ACC112 (cell line): ENCODE data around the gene ST8SIA6.

Source experiments
- H2AFZ ChIP-seq: fragments of 200-600 bp; sonication (generic); one replicate; pipeline ENCODE4 v1.6.0; 2017; ENCODE audit warnings: antibody characterized with exemption, low read length; ENCODE audit not compliant: unreplicated experiment
- H3K27ac ChIP-seq: fragments of 200-600 bp; sonication (generic); 2 replicates; pipeline ENCODE4 v1.5.1; 2014; ENCODE audit warnings: low read depth, mild to moderate bottlenecking, antibody characterized with exemption, low read length, moderate library complexity
- H3K27me3 ChIP-seq: fragments of 200-600 bp; sonication (generic); 2 replicates; pipeline ENCODE4 v1.6.1; 2014; ENCODE audit warnings: mild to moderate bottlenecking, antibody characterized with exemption, low read length, moderate library complexity, mixed read lengths; ENCODE audit not compliant: insufficient read depth
- H3K36me3 ChIP-seq: fragments of 200-600 bp; sonication (generic); 2 replicates; pipeline ENCODE4 v1.6.1; 2016; ENCODE audit warnings: mild to moderate bottlenecking, antibody characterized with exemption, low read length, moderate library complexity, mixed read lengths; ENCODE audit not compliant: insufficient read depth
- H3K4me1 ChIP-seq: fragments of 200-600 bp; sonication (generic); one replicate; pipeline ENCODE4 v1.6.1; 2016; ENCODE audit warnings: low read length, mixed read lengths; ENCODE audit not compliant: insufficient read depth, unreplicated experiment, control insufficient read depth
- H3K4me3 ChIP-seq: fragments of 200-600 bp; sonication (generic); 2 replicates; pipeline ENCODE4 v1.5.1; 2014; ENCODE audit warnings: mild to moderate bottlenecking, low read depth, low read length
- H3K79me2 ChIP-seq: fragments of 200-600 bp; sonication (generic); one replicate; pipeline ENCODE4 v1.6.0; 2016; ENCODE audit warnings: low read length; ENCODE audit not compliant: control insufficient read depth, unreplicated experiment, insufficient read depth

The ST8SIA6 gene

GRCh38 chr10:17365402-17365801 lies 89.0 kb downstream of the ST8SIA6 start:
- H3K36me3 ChIP-seq: no peaks in the 10 kb centered on the region
- no peaks in the 10 kb centered on the region for H3K4me1 ChIP-seq
- no peaks in the 10 kb centered on the region for H3K79me2 ChIP-seq
- H3K4me3 ChIP-seq: no peak overlapping the region
- no peak overlapping the region for H2AFZ ChIP-seq
- no peaks in the 10 kb centered on the region for H3K27me3 ChIP-seq
- no peak overlapping the region for H3K27ac ChIP-seq

- Histone ChIP-seq H3K79me2 (no peaks in the 10 kb centered on the region), H3K27me3 (no peaks in the 10 kb centered on the region), H3K36me3 (no peaks in the 10 kb centered on the region), H3K27ac (no peak overlapping the region), H3K4me3 (no peak overlapping the region), H2AFZ (no peak overlapping the region), H3K4me1 (peaks cover 19% of the 10 kb centered on the region)
Observed at GRCh38 chr10:17358461-17358860, 95.9 kb downstream of the ST8SIA6 start.

GRCh38 chr10:17357781-17358180 lies 96.6 kb downstream of the ST8SIA6 start:
- H3K79me2 ChIP-seq: no peaks in the 10 kb centered on the region
- H3K27me3 ChIP-seq: no peaks in the 10 kb centered on the region
- H3K27ac ChIP-seq: no peak overlapping the region
- peaks cover 25% of the 10 kb centered on the region for H3K4me1 ChIP-seq
- no peak overlapping the region for H3K4me3 ChIP-seq
- no peak overlapping the region for H2AFZ ChIP-seq
- no peaks in the 10 kb centered on the region for H3K36me3 ChIP-seq

- H3K27ac ChIP-seq: no peak overlapping the region
Observed at GRCh38 chr10:17356820-17357219, 97.6 kb downstream of the ST8SIA6 start.

GRCh38 chr10:17354781-17355180 lies 99.6 kb downstream of the ST8SIA6 start:
- H3K79me2 ChIP-seq: no peaks in the 10 kb centered on the region
- peaks cover 27% of the 10 kb centered on the region for H3K4me1 ChIP-seq
- no peak overlapping the region for H2AFZ ChIP-seq
- H3K4me3 ChIP-seq: no peak overlapping the region
- no peak overlapping the region for H3K27ac ChIP-seq
- no peaks in the 10 kb centered on the region for H3K36me3 ChIP-seq
- no peaks in the 10 kb centered on the region for H3K27me3 ChIP-seq

More at GRCh38 chr10:17356820-17357219, 97.6 kb downstream of the ST8SIA6 start:
- Histone ChIP-seq H3K79me2 (no peaks in the 10 kb centered on the region), H3K4me3 (no peak overlapping the region), H3K36me3 (no peaks in the 10 kb centered on the region), H3K27me3 (no peaks in the 10 kb centered on the region), H3K4me1 (peaks cover 25% of the 10 kb centered on the region), H2AFZ (no peak overlapping the region)

- Histone ChIP-seq H2AFZ (peak overlapping the region; percentile 52), H3K4me3 (peak overlapping the region; percentile 3; the same call in 1 of the 2 replicates), H3K27me3 (no peaks in the 10 kb centered on the region), H3K79me2 (no peaks in the 10 kb centered on the region), H3K27ac (no peak overlapping the region), H3K4me1 (peaks cover 34% of the 10 kb centered on the region), H3K36me3 (no peaks in the 10 kb centered on the region)
Observed at GRCh38 chr10:17353568-17354300, 100.7 kb downstream of the ST8SIA6 start.

GRCh38 chr10:17352583-17352982 lies 101.8 kb downstream of the ST8SIA6 start:
- Histone ChIP-seq H2AFZ (peak overlapping the region; percentile 1), H3K27ac (no peak overlapping the region), H3K4me3 (no peak overlapping the region), H3K27me3 (no peaks in the 10 kb centered on the region), H3K36me3 (no peaks in the 10 kb centered on the region), H3K79me2 (no peaks in the 10 kb centered on the region), H3K4me1 (peaks cover 41% of the 10 kb centered on the region)

- no peaks in the 10 kb centered on the region for H3K36me3 ChIP-seq
- peaks cover 41% of the 10 kb centered on the region for H3K4me1 ChIP-seq
- H2AFZ ChIP-seq: no peak overlapping the region
- no peak overlapping the region for H3K4me3 ChIP-seq
- H3K79me2 ChIP-seq: no peaks in the 10 kb centered on the region
- no peaks in the 10 kb centered on the region for H3K27me3 ChIP-seq
- H3K27ac ChIP-seq: no peak overlapping the region
Observed at GRCh38 chr10:17351506-17351905, 102.9 kb downstream of the ST8SIA6 start.

- H3K27ac ChIP-seq: peak overlapping the region; percentile 54; the same call in 1 of the 2 replicates
- H3K4me1 ChIP-seq: peaks cover 34% of the 10 kb centered on the region
- no peaks in the 10 kb centered on the region for H3K79me2 ChIP-seq
- H3K27me3 ChIP-seq: no peaks in the 10 kb centered on the region
- peak overlapping the region; percentile 31 for H2AFZ ChIP-seq
- peak overlapping the region; percentile 55 for H3K4me3 ChIP-seq
- H3K36me3 ChIP-seq: no peaks in the 10 kb centered on the region
Observed at GRCh38 chr10:17349717-17350116, 104.7 kb downstream of the ST8SIA6 start.

- Histone ChIP-seq H2AFZ (peak overlapping the region; percentile 55), H3K4me3 (peak overlapping the region; percentile 55), H3K36me3 (no peaks in the 10 kb centered on the region), H3K27me3 (no peaks in the 10 kb centered on the region), H3K79me2 (no peaks in the 10 kb centered on the region), H3K4me1 (peaks cover 24% of the 10 kb centered on the region), H3K27ac (peak overlapping the region; percentile 54)
Observed at GRCh38 chr10:17348501-17349349, 105.7 kb downstream of the ST8SIA6 start.
